NCI-H524 treated with DMSO at 0.1 percent for 48 hours (cell line): ENCODE measurements around the gene FZD2.
A peak's percentile ranks its signal among the peaks of the same experiment; 100 is the strongest.
"Not testable (repeated sequence)": the region's sequence is repeated elsewhere in the genome, so short reads cannot be mapped to it uniquely, and the experiment has no call there.

ENCODE experiments used
- DNase-seq: peaks from one replicate; lab custom pipeline; 2025; lab: John Stamatoyannopoulos, UW

Gene FZD2

GRCh38 chr17:44546671-44547606 lies 10.3 kb upstream of the FZD2 start:
- no peak for DNase-seq

GRCh38 chr17:44547625-44548267 lies 9.5 kb upstream of the FZD2 start:
- DNase-seq, result no peak

GRCh38 chr17:44548376-44549230 lies 8.7 kb upstream of the FZD2 start:
- peak; percentile 50 for DNase-seq

GRCh38 chr17:44549686-44550085 lies 7.6 kb upstream of the FZD2 start:
- no peak for DNase-seq

- DNase-seq, result no peak
These were observed 4.9 kb upstream of the FZD2 start for GRCh38 chr17:44552361-44552760.

- no peak for DNase-seq
These were observed 2.2 kb upstream of the FZD2 start for GRCh38 chr17:44555099-44555498.

GRCh38 chr17:44556166-44556831 lies 985 bp upstream of the FZD2 start:
- no peak for DNase-seq

- DNase-seq, result no peak
These were observed 484 bp downstream of the FZD2 start for GRCh38 chr17:44557651-44558285.

GRCh38 chr17:44558334-44558709 lies 1.0 kb downstream of the FZD2 start:
- DNase-seq, result no peak

- DNase-seq, result no peak
These were observed 1.7 kb downstream of the FZD2 start for GRCh38 chr17:44558710-44559633.

GRCh38 chr17:44559634-44560554 lies 2.6 kb downstream of the FZD2 start:
- DNase-seq, result no peak

- DNase-seq, result no peak
These were observed 3.9 kb downstream of the FZD2 start for GRCh38 chr17:44561237-44561623.

GRCh38 chr17:44564429-44564828 lies 7.1 kb downstream of the FZD2 start:
- DNase-seq, result no peak

- no peak for DNase-seq
These were observed 8.7 kb downstream of the FZD2 start for GRCh38 chr17:44565866-44566443.

- not testable (repeated sequence) for DNase-seq
These were observed 11.1 kb downstream of the FZD2 start for GRCh38 chr17:44568311-44568944.

- DNase-seq, result peak; percentile 23
These were observed 11.9 kb downstream of the FZD2 start for GRCh38 chr17:44568945-44569858.

GRCh38 chr17:44572801-44573200 lies 15.5 kb downstream of the FZD2 start:
- no peak for DNase-seq
